Spleen (tissue), 11 donors: Measurements from ENCODE around the gene ADAMTS14. TPM values are rescaled to one million over a fixed set of nuclear protein-coding genes. Genes with fewer than 3 reads are reported as not detected.
A peak's percentile ranks its signal among the peaks of the same experiment; 100 is the strongest.

Source experiments
- DNase-seq: peaks from one replicate; pipeline ENCODE4 v3.0.0-alpha.2; 2020
- H3K27ac ChIP-seq, 8 donors: fragments of 200-600 bp; sonication (generic) in 7 of 8; 1 replicate in 4 of 8; 2 replicates in 4 of 8; pipeline versions ENCODE4 v1.5.0 to v1.8.0; 2016 to 2021; ENCODE audit warnings: inconsistent platforms in 4 of 8, mild to moderate bottlenecking in 4 of 8, moderate library complexity in 1 of 8
- H3K27me3 ChIP-seq, 7 donors: fragments of 200-600 bp; sonication (generic) in 6 of 7; replicated peaks in 1 of 7; 1 replicate in 4 of 7; 2 replicates in 3 of 7; pipeline versions ENCODE4 v1.5.0 to v1.8.0; 2016 to 2021; ENCODE audit warnings: inconsistent platforms in 3 of 7, mild to moderate bottlenecking in 1 of 7
- H3K36me3 ChIP-seq, 6 donors: fragments of 200-600 bp; sonication (generic) in 5 of 6; 1 replicate in 4 of 6; 2 replicates in 2 of 6; pipeline versions ENCODE4 v1.5.0 to v1.8.0; 2016 to 2021; ENCODE audit warnings: inconsistent platforms in 2 of 6
- H3K4me1 ChIP-seq, 6 donors: fragments of 200-600 bp; sonication (generic) in 5 of 6; 1 replicate in 3 of 6; 2 replicates in 3 of 6; pipeline versions ENCODE4 v1.5.0 to v1.8.0; 2016 to 2021; ENCODE audit warnings: inconsistent platforms in 3 of 6
- H3K4me3 ChIP-seq, 8 donors: fragments of 200-600 bp; sonication (generic) in 7 of 8; 1 replicate in 4 of 8; 2 replicates in 4 of 8; pipeline versions ENCODE4 v1.5.0 to v1.8.0; 2016 to 2021; ENCODE audit warnings: inconsistent platforms in 4 of 8, mild to moderate bottlenecking in 4 of 8, moderate library complexity in 2 of 8
- H3K9me3 ChIP-seq, 8 donors: fragments of 200-600 bp; sonication (generic) in 7 of 8; 1 replicate in 4 of 8; 2 replicates in 4 of 8; pipeline versions ENCODE4 v1.5.0 to v1.8.0; 2016 to 2021; ENCODE audit warnings: inconsistent platforms in 4 of 8
- CTCF ChIP-seq, 11 experiments: fragments of 200-600 bp in 7 of 11; fragments of 450-650 bp in 4 of 11; sonication (generic) in 4 of 11; IDR thresholded peaks in 8 of 11; conservative IDR thresholded peaks in 3 of 11; 1 replicate in 7 of 11; 2 replicates in 4 of 11; pipeline versions ENCODE4 v1.4.0 to v1.8.0; 2016 to 2021; ENCODE audit warnings: antibody characterized with exemption in 11 of 11, inconsistent platforms in 4 of 11, mild to moderate bottlenecking in 1 of 11
- POLR2A ChIP-seq, 3 donors: fragments of 450-650 bp; IDR thresholded peaks; one replicate each; pipeline ENCODE4 v1.5.1; 2017; ENCODE audit warnings: antibody characterized with exemption in 3 of 3, mild to moderate bottlenecking in 1 of 3
- POLR2AphosphoS5 ChIP-seq, 3 donors: sonication (generic); formaldehyde crosslinking; IDR thresholded peaks; one replicate each; pipeline ENCODE4 v1.5.1; 2017; ENCODE audit warnings: antibody characterized with exemption in 3 of 3
- WGBS, 5 donors: extraction: QIAGEN DNeasy Blood & Tissue Kit in 3 of 5; methylation state at CpG; one replicate each; pipeline versions ENCODE4 v1.1.5 to v1.1.7; 2013 to 2018; 5-methylcytosine and 5-hydroxymethylcytosine counted together
- intact Hi-C: fragments of 100-400 bp; cut with DNase I; formaldehyde crosslinking; loops from one replicate; pipeline ENCODE4 v1.15.0; 2023; ENCODE audit warnings: low total_unique reads
- polyA plus RNA-seq, 3 donors: library from polyadenylated mRNA; stranded (reverse); fragments of 200-250 nt; gene quantifications; one replicate each; pipeline ENCODE4 v1.2.1, GENCODE V29; 2013
- total RNA-seq, 7 donors: library from RNA; depleted of rRNA in 3 of 7; stranded (reverse); fragments of >200 nt in 3 of 7; fragmentation: NEBNext Ultra II Directional in 4 of 7; extraction: Animal tissue kit (Norgen Biotek cat#: 25700) in 4 of 7; gene quantifications; one replicate each; pipeline versions ENCODE4 v1.1.0 to v1.2.1, GENCODE V29; 2016 to 2021
- donor health status: healthy with polysubstance abuse.
- donor health status: DM: no; HTN: no; CAD: no; lungs with moderate emphysema.
- donor health status: DM: no; HTN: no; CAD: no.
- donor health status: Bipolar disorder and iron deficiency.
- donor health status: healthy.
- donor health status: DM: no; HTN: no; CAD: no.
- donor health status: DM: yes; HTN: yes; CAD: no.

ADAMTS14 gene
- total and polyA plus RNA-seq, 10 donors = 0.09 to 1.2 (median 0.36) TPM

- no peaks in the 10 kb centered on the region for H3K9me3 ChIP-seq
- H3K27ac ChIP-seq = no peak overlapping the region
- no peaks in the 10 kb centered on the region for H3K4me1 ChIP-seq
- TF ChIP-seq POLR2A (IDR thresholded peaks at IDR 0.05) (no peak), POLR2AphosphoS5 (IDR thresholded peaks at IDR 0.05) (no peak), CTCF (IDR thresholded peaks at IDR 0.05 in 8 of 11, conservative IDR thresholded peaks at IDR 0.05 in 3 of 11) (no peak)
- WGBS, 5 donors = 93 to 96% (median 95%) methylated on average over 9 to 10 of the region's 10 CpGs
- DNase-seq = peak; percentile 50
- H3K27me3 ChIP-seq = no peaks in the 10 kb centered on the region
- no peak overlapping the region for H3K4me3 ChIP-seq
- intact Hi-C loops = no loop called here
- H3K36me3 ChIP-seq = no peaks in the 10 kb centered on the region
Measured at GRCh38 chr10:70749756-70750155, 77.5 kb downstream of the ADAMTS14 start.

GRCh38 chr10:70750156-70750703 is 77.9 kb downstream of the ADAMTS14 start:
- Histone ChIP-seq H3K4me3 (no peak overlapping the region), H3K4me1 (no peaks in the 10 kb centered on the region), H3K27me3 (no peaks in the 10 kb centered on the region), H3K27ac (no peak overlapping the region), H3K9me3 (no peaks in the 10 kb centered on the region), H3K36me3 (no peaks in the 10 kb centered on the region)
- TF ChIP-seq CTCF (IDR thresholded peaks at IDR 0.05 in 8 of 11, conservative IDR thresholded peaks at IDR 0.05 in 3 of 11) (no peak), POLR2AphosphoS5 (IDR thresholded peaks at IDR 0.05) (no peak), POLR2A (IDR thresholded peaks at IDR 0.05) (no peak)
- 52 to 87% (median 63%) methylated on average over 3 of the region's 3 CpGs for WGBS, 5 donors
- intact Hi-C loops = no loop called here
- peak; percentile 30 for DNase-seq

- Histone ChIP-seq H3K27me3 (no peaks in the 10 kb centered on the region), H3K36me3 (no peaks in the 10 kb centered on the region), H3K27ac (no peak overlapping the region), H3K9me3 (no peaks in the 10 kb centered on the region), H3K4me1 (no peaks in the 10 kb centered on the region), H3K4me3 (no peak overlapping the region)
- TF ChIP-seq CTCF (IDR thresholded peaks at IDR 0.05 in 8 of 11, conservative IDR thresholded peaks at IDR 0.05 in 3 of 11) = no peak
- peak; percentile 56 for DNase-seq
- intact Hi-C loops = no loop called here
- WGBS, 5 donors = 93 to 96% (median 94%) methylated on average over 5 to 9 of the region's 9 CpGs
Measured at GRCh38 chr10:70751356-70751755, 79.0 kb downstream of the ADAMTS14 start.

- Histone ChIP-seq H3K4me3 (no peak overlapping the region), H3K4me1 (no peaks in the 10 kb centered on the region), H3K27ac (no peak overlapping the region), H3K27me3 (no peaks in the 10 kb centered on the region), H3K36me3 (no peaks in the 10 kb centered on the region), H3K9me3 (no peaks in the 10 kb centered on the region)
- DNase-seq = peak; percentile 64
- 89 to 100% (median 92%) methylated on average over 1 to 14 of the region's 14 CpGs for WGBS, 5 donors
- intact Hi-C loops = no loop called here
- TF ChIP-seq POLR2AphosphoS5 (IDR thresholded peaks at IDR 0.05) (no peak), POLR2A (IDR thresholded peaks at IDR 0.05) (no peak), CTCF (IDR thresholded peaks at IDR 0.05 in 8 of 11, conservative IDR thresholded peaks at IDR 0.05 in 3 of 11) (no peak)
Measured at GRCh38 chr10:70751991-70752390, 79.7 kb downstream of the ADAMTS14 start.
